Common myeloid progenitor, CD34-positive (primary cell): ENCODE results near the gene MRM1. TPM values are rescaled to one million over a fixed set of nuclear protein-coding genes. Genes with fewer than 3 reads are reported as not detected.

Source experiments
- CTCF ChIA-PET: fragments of 350-600 bp; sonication (Branson Sonifier 250); formaldehyde crosslinking; loops from one replicate; lab custom pipeline; 2021; ENCODE audit warnings: antibody characterized with exemption; lab: Charles Lee
- POLR2A ChIA-PET: fragments of 350-600 bp; sonication (Branson Sonifier 250); formaldehyde crosslinking; loops from one replicate; lab custom pipeline; 2021; ENCODE audit warnings: antibody characterized with exemption; lab: Charles Lee
- DNase-seq, 3 donors: peaks; one replicate each; pipeline versions ENCODE4 v3.0.0 to v3.0.0-alpha.2; 2013
- H3K27ac ChIP-seq, 2 experiments: 1 replicate in 1 of 2; 2 replicates in 1 of 2; pipeline ENCODE4 v1.7.0; 2013; ENCODE audit warnings: inconsistent platforms in 2 of 2, low read length in 2 of 2, mild to moderate bottlenecking in 2 of 2, low read depth in 1 of 2, moderate library complexity in 1 of 2; ENCODE audit not compliant: severe bottlenecking in 2 of 2, insufficient read depth in 1 of 2, poor library complexity in 1 of 2
- H3K27me3 ChIP-seq, 5 experiments: replicated peaks in 2 of 5; 1 replicate in 3 of 5; 2 replicates in 2 of 5; pipeline versions ENCODE4 v1.6.1 to v1.7.0; 2013; ENCODE audit warnings: low read length in 4 of 5, mild to moderate bottlenecking in 2 of 5, moderate library complexity in 2 of 5, inconsistent platforms in 1 of 5; ENCODE audit not compliant: insufficient read depth in 5 of 5, control insufficient read depth in 4 of 5
- H3K36me3 ChIP-seq, 4 experiments: 1 replicate in 2 of 4; 2 replicates in 2 of 4; pipeline versions ENCODE4 v1.6.1 to v1.7.0; 2013; ENCODE audit warnings: low read length in 3 of 4, control low read depth in 1 of 4, mild to moderate bottlenecking in 1 of 4; ENCODE audit not compliant: control insufficient read depth in 4 of 4, insufficient read depth in 4 of 4
- H3K4me1 ChIP-seq, 4 experiments: 1 replicate in 3 of 4; 2 replicates in 1 of 4; pipeline versions ENCODE4 v1.6.1 to v1.7.1; 2013; ENCODE audit warnings: low read length in 3 of 4, mild to moderate bottlenecking in 3 of 4, control low read depth in 1 of 4, inconsistent platforms in 1 of 4, moderate library complexity in 1 of 4; ENCODE audit not compliant: control insufficient read depth in 4 of 4, insufficient read depth in 4 of 4; ENCODE audit errors: control extremely low read depth in 1 of 4
- H3K4me3 ChIP-seq, 7 experiments: 1 replicate in 4 of 7; 2 replicates in 3 of 7; pipeline versions ENCODE4 v1.5.1 to v1.7.0; 2013; ENCODE audit warnings: mild to moderate bottlenecking in 7 of 7, low read length in 6 of 7, moderate library complexity in 6 of 7, inconsistent platforms in 2 of 7, low read depth in 2 of 7, control low read depth in 1 of 7; ENCODE audit not compliant: insufficient read depth in 4 of 7, control insufficient read depth in 1 of 7; ENCODE audit errors: extremely low read depth in 1 of 7
- H3K9me3 ChIP-seq, 5 experiments: 1 replicate in 4 of 5; 2 replicates in 1 of 5; pipeline versions ENCODE4 v1.6.1 to v1.7.1; 2013; ENCODE audit warnings: low read length in 4 of 5, mild to moderate bottlenecking in 2 of 5, inconsistent platforms in 1 of 5, low read depth in 1 of 5, moderate library complexity in 1 of 5; ENCODE audit not compliant: control insufficient read depth in 4 of 5, insufficient read depth in 2 of 5; ENCODE audit errors: control extremely low read depth in 1 of 5
- WGBS: methylation state at CpG from one replicate; pipeline ENCODE4 v1.1.5; 2013; ENCODE audit not compliant: insufficient coverage; 5-methylcytosine and 5-hydroxymethylcytosine counted together
- polyA plus RNA-seq: library from polyadenylated mRNA; unstranded; fragments of 120-200 nt; gene quantifications from one replicate; pipeline ENCODE4 v1.2.1, GENCODE V29; 2013

MRM1 gene, protein sequence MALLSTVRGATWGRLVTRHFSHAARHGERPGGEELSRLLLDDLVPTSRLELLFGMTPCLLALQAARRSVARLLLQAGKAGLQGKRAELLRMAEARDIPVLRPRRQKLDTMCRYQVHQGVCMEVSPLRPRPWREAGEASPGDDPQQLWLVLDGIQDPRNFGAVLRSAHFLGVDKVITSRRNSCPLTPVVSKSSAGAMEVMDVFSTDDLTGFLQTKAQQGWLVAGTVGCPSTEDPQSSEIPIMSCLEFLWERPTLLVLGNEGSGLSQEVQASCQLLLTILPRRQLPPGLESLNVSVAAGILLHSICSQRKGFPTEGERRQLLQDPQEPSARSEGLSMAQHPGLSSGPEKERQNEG
- 5.8 TPM for polyA plus RNA-seq

DNA sequence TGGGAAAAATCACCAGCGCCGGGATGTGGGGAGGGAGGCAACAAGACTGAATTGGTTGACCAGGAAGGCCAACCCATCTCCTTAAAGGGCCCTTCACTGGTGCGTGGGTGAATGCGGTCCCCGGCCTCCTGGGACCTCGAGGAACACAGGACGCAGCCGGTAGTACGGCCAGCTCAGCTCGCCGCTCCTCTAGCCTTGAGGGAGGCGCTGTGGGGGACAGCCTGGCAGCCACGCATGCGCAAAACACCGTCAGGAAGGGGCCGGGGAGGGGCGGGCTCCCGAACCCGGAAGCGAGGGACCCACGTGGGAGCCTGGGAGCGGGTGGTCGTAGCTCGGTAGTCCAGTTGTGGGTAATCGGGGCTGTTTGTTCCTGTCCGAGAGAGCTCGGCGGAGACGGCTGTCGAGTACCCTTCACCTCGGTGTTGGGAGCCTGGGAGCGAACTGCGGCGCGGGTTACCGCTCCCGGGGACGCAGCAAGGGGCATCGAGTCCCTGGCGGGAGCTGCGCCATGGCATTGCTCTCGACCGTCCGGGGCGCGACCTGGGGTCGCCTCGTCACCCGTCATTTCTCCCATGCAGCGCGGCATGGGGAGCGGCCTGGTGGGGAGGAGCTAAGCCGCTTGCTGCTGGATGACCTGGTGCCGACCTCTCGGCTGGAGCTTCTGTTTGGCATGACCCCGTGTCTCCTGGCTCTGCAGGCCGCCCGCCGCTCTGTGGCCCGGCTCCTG lies at the start of gene MRM1:
TSS of gene MRM1 (plus strand) at position 281 of the 727 bp plus-strand sequence. CDS start at position 509, 228 bp downstream.
- under 1% methylated on average over 49 of the region's 60 CpGs for WGBS
- Histone ChIP-seq H3K9me3 (no peaks in the 10 kb centered on the region), H3K27ac (peak within 1 kb of the TSS; percentile 67 to 82), H3K4me3 (peak within 1 kb of the TSS; percentile 80 to 97 (median 90)), H3K4me1 (peaks cover 8 to 38% (median 30%) of the 10 kb centered on the region in 4 experiments), H3K27me3 (no peaks in the 10 kb centered on the region), H3K36me3 (peaks cover 0 to 33% (median 5%) of the 10 kb centered on the region in 4 experiments)
- POLR2A ChIA-PET, result interaction anchor here (1.1 kb wide), 1 partner anchor 56 kb away, joined by 4 read pairs; the partner anchor contains the start of gene GGNBP2
- CTCF ChIA-PET, result interaction anchor here (0.8 to 4.1 kb wide), 14 partner anchors 9 to 640 kb away, joined by 3 to 22 read pairs (median 5); partner anchors contain the start of genes MYO19 and PIGW
- peak; percentile 84 to 90 (median 87) for DNase-seq

DNA sequence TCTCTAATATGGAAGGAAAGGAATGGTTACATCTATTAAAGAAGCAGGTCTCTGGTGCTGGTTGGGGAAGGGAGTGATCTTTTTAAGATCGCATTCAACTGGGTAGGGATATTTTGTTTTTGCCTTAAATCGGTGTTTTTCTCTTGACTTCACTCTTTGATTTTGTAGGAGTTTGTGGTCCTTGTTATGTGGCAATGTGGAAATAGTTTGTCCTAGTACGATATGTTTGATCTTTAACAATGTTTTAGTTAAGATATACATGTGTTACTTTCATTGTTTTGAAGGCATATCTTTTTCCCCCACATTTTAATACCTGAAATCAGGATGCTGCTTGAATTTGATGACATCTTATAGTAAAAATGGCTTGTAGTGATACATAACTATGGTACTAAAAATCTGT lies 47.9 kb upstream of the MRM1 start:
- no peak overlapping the region for H3K4me3 ChIP-seq
- no peak overlapping the region for H3K27ac ChIP-seq
- no peaks in the 10 kb centered on the region for H3K9me3 ChIP-seq
- CTCF ChIA-PET, result no interaction called here
- WGBS, result 100% methylated on average over 2 of the region's 3 CpGs
- peaks cover 4 to 32% (median 23%) of the 10 kb centered on the region in 4 experiments for H3K36me3 ChIP-seq
- no peak for DNase-seq
- POLR2A ChIA-PET, result no interaction called here
- H3K27me3 ChIP-seq, result no peaks in the 10 kb centered on the region
- peaks cover 5 to 16% (median 10%) of the 10 kb centered on the region in 4 experiments for H3K4me1 ChIP-seq

DNA sequence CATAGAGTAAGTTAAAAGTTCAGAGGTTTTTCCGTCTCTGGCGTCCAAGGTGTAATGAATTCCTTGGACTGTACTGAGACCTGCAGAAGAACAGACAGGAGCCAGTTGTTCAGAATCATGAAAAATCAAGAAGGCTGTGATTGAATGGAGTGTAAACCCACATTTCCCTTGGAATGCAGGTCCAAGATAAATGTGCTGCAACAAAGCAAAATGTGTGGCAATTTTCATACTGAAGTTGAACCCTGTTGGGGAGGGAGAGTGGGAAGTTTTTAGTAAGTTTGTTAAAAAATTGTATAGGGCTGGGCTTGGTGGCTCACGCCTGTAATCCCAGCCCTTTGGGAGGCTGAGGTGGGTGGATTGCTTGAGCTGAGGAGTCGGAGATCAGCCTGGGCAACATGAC lies 35.3 kb upstream of the MRM1 start:
- DNase-seq, result no peak
- no peak overlapping the region for H3K4me3 ChIP-seq
- no peak overlapping the region for H3K27ac ChIP-seq
- no peaks in the 10 kb centered on the region for H3K27me3 ChIP-seq
- H3K4me1 ChIP-seq, result no peaks in the 10 kb centered on the region
- CTCF ChIA-PET, result interaction anchor here (1.4 to 1.5 kb wide), 3 partner anchors 14 to 30 kb away, joined by 3 read pairs; no protein-coding TSS in a partner anchor
- POLR2A ChIA-PET, result no interaction called here
- H3K36me3 ChIP-seq, result peaks cover 20 to 73% (median 43%) of the 10 kb centered on the region in 4 experiments
- no peaks in the 10 kb centered on the region for H3K9me3 ChIP-seq
- WGBS, result 100% methylated on average over 2 of the region's 4 CpGs

DNA sequence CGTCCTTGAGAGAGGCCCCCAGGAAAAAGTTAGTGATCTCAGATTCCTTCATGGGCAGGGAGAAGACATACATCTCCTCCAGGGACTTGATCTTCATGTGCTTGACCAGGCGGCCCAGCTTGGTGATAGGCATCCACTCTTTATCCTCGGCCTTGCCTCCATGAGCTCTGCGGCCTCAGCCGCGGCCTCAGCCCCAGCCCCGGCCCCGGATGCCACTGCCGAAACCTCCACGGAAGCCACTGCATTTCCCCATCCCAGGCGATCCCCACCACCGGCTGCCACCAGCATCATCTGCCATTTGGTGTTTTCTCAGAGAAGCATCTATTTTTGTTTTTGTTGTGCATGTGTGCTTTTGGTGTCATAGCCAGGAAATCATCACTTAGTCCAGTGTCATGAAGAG lies 26.4 kb upstream of the MRM1 start:
- WGBS, result over 99% methylated on average over 11 of the region's 12 CpGs
- Histone ChIP-seq H3K36me3 (peaks cover 22 to 66% (median 43%) of the 10 kb centered on the region in 4 experiments), H3K4me1 (no peaks in the 10 kb centered on the region), H3K27ac (no peak overlapping the region), H3K27me3 (no peaks in the 10 kb centered on the region), H3K9me3 (no peaks in the 10 kb centered on the region), H3K4me3 (no peak overlapping the region)
- ChIA-PET CTCF (no interaction called here), POLR2A (no interaction called here)
- DNase-seq, result no peak

DNA sequence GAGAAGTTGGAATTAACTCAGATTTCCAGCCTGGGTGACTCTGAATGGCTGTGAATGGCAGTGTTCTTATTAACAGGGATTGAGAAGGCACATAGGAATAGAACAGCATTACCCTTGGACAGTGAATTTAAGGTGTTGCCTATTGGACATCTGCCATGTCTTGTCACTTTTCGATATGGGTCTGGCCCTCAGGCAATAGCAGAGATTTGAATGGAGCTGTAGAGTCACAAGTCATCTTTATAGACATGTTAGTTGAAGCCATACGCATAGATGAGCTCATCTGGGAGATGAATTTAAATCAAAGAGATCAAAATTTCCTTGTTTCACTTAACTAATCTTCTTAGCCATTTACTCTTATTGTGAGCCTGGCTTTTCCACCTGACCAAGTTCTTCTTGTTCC lies 24.6 kb upstream of the MRM1 start:
- 100% methylated on average over 1 of the region's 2 CpGs for WGBS
- CTCF ChIA-PET, result interaction anchor here (1.1 kb wide), 1 partner anchor 12 kb away, joined by 3 read pairs; no protein-coding TSS in a partner anchor
- DNase-seq, result no peak
- Histone ChIP-seq H3K4me1 (no peaks in the 10 kb centered on the region), H3K4me3 (no peak overlapping the region), H3K36me3 (peaks cover 25 to 69% (median 48%) of the 10 kb centered on the region in 4 experiments), H3K27me3 (no peaks in the 10 kb centered on the region), H3K27ac (no peak overlapping the region), H3K9me3 (no peaks in the 10 kb centered on the region)
- POLR2A ChIA-PET, result no interaction called here

DNA sequence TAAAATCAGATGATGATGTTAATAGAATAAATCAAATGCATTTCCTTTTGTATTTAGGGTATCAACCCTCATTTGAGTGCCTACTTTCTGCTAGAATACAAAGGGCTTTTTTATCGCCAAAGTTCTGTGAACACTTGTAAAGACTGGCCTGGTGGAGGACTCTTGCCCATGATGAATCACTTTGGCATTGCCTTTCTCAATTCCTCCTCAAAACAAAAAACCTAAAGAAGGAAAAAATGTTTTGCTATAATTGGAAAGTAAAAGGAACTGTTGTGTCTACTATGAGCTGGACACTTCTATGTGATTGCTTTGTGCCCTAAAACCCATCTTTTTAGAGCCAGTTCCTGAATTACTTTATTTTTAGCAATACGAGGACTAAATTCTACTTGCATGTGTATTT lies 22.7 kb upstream of the MRM1 start:
- H3K27ac ChIP-seq, result no peak overlapping the region
- H3K4me1 ChIP-seq, result no peaks in the 10 kb centered on the region
- no peak overlapping the region for H3K4me3 ChIP-seq
- no peak for DNase-seq
- no peaks in the 10 kb centered on the region for H3K27me3 ChIP-seq
- H3K9me3 ChIP-seq, result no peaks in the 10 kb centered on the region
- WGBS, result no CpG with 5 or more reads among the region's 2 CpGs
- CTCF ChIA-PET, result no interaction called here
- H3K36me3 ChIP-seq, result peaks cover 25 to 70% (median 45%) of the 10 kb centered on the region in 4 experiments
- POLR2A ChIA-PET, result no interaction called here
